MM.1S (cell line): ENCODE results near the gene CDKN2B-AS1.

Source experiments
- DNase-seq: peaks from one replicate; pipeline ENCODE4 v3.0.0-alpha.2; 2015
- H2AFZ ChIP-seq: fragments of 300-600 bp; sonication (generic); 2 replicates; pipeline ENCODE4 v1.6.0; 2016; ENCODE audit warnings: antibody characterized with exemption, low read length
- H3F3A ChIP-seq: fragments of 300-600 bp; sonication (generic); 2 replicates; pipeline ENCODE4 v1.6.1; 2016; ENCODE audit warnings: mild to moderate bottlenecking, antibody characterized with exemption, low read length, moderate library complexity, mixed read lengths; ENCODE audit not compliant: insufficient read depth
- H3K27ac ChIP-seq: fragments of 300-600 bp; sonication (generic); 2 replicates; pipeline ENCODE4 v1.5.1; 2016; ENCODE audit warnings: mild to moderate bottlenecking, low read length
- H3K27me3 ChIP-seq: fragments of 300-600 bp; sonication (generic); replicated peaks from 2 replicates; pipeline ENCODE4 v1.6.0; 2016; ENCODE audit warnings: low read length; ENCODE audit not compliant: insufficient read depth
- H3K36me3 ChIP-seq: fragments of 300-600 bp; sonication (generic); replicated peaks from 2 replicates; pipeline ENCODE4 v1.6.1; 2016; ENCODE audit warnings: mild to moderate bottlenecking, low read length, mixed read lengths; ENCODE audit not compliant: insufficient read depth
- H3K4me1 ChIP-seq: fragments of 300-600 bp; sonication (generic); 2 replicates; pipeline ENCODE4 v1.6.1; 2016; ENCODE audit warnings: low read length, mixed read lengths
- H3K4me2 ChIP-seq: fragments of 300-600 bp; sonication (generic); 2 replicates; pipeline ENCODE4 v1.6.0; 2016; ENCODE audit warnings: low read depth, low read length
- H3K4me3 ChIP-seq: fragments of 300-600 bp; sonication (generic); 2 replicates; pipeline ENCODE4 v1.5.1; 2016; ENCODE audit warnings: low read length, mixed read lengths
- H3K79me2 ChIP-seq: fragments of 300-600 bp; sonication (generic); 2 replicates; pipeline ENCODE4 v1.6.1; 2016; ENCODE audit warnings: mixed run types, low read length, mixed read lengths
- H3K9ac ChIP-seq: fragments of 300-600 bp; sonication (generic); 2 replicates; pipeline ENCODE4 v1.6.1; 2016; ENCODE audit warnings: low read length, mixed read lengths
- H3K9me2 ChIP-seq: fragments of 300-600 bp; sonication (generic); replicated peaks from 2 replicates; pipeline ENCODE4 v1.6.1; 2016; ENCODE audit warnings: mild to moderate bottlenecking, low read length, mixed read lengths; ENCODE audit not compliant: insufficient read depth
- H3K9me3 ChIP-seq: fragments of 300-600 bp; sonication (generic); replicated peaks from 2 replicates; pipeline ENCODE4 v1.6.1; 2016; ENCODE audit warnings: mild to moderate bottlenecking, low read length, mixed read lengths; ENCODE audit not compliant: insufficient read depth
- H4K20me1 ChIP-seq: fragments of 300-600 bp; sonication (generic); 2 replicates; pipeline ENCODE4 v1.6.1; 2016; ENCODE audit warnings: mild to moderate bottlenecking, low read length, moderate library complexity, mixed read lengths; ENCODE audit not compliant: insufficient read depth
- CTCF ChIP-seq: fragments of 300-600 bp; sonication (generic); IDR thresholded peaks from 2 replicates; pipeline ENCODE4 v1.5.1; 2016; ENCODE audit warnings: antibody characterized with exemption, low read length, mixed read lengths
- EZH2 ChIP-seq: fragments of 300-600 bp; sonication (generic); optimal IDR thresholded peaks from 2 replicates; pipeline ENCODE3; 2017; ENCODE audit warnings: low read depth, mild to moderate bottlenecking, antibody characterized with exemption, low read length, mixed read lengths
- EZH2phosphoT487 ChIP-seq: fragments of 300-600 bp; sonication (generic); IDR thresholded peaks from 2 replicates; pipeline ENCODE4 v1.6.1; 2018; ENCODE audit warnings: antibody characterized with exemption, low read length

The CDKN2B-AS1 gene

GRCh38 chr9:22148876-22149637 lies 154.5 kb downstream of the CDKN2B-AS1 start:
- Histone ChIP-seq H3K36me3 (no peaks in the 10 kb centered on the region), H3K4me2 (no peak overlapping the region), H3K4me3 (no peak overlapping the region), H4K20me1 (no peaks in the 10 kb centered on the region), H3K79me2 (no peaks in the 10 kb centered on the region), H3K9me3 (no peaks in the 10 kb centered on the region), H2AFZ (no peak overlapping the region), H3K27me3 (no peaks in the 10 kb centered on the region), H3K9ac (no peak overlapping the region), H3F3A (no peaks in the 10 kb centered on the region), H3K27ac (no peak overlapping the region), H3K4me1 (no peaks in the 10 kb centered on the region), H3K9me2 (no peaks in the 10 kb centered on the region)
- no peak for TF ChIP-seq CTCF
- TF ChIP-seq EZH2phosphoT487, result no peak
- TF ChIP-seq EZH2, result no peak
- no peak for DNase-seq

- Histone ChIP-seq H3K79me2 (no peaks in the 10 kb centered on the region), H3F3A (no peaks in the 10 kb centered on the region), H3K9me3 (no peaks in the 10 kb centered on the region), H2AFZ (no peak overlapping the region), H3K27me3 (no peaks in the 10 kb centered on the region), H4K20me1 (no peaks in the 10 kb centered on the region), H3K27ac (no peak overlapping the region), H3K36me3 (no peaks in the 10 kb centered on the region), H3K4me3 (no peak overlapping the region), H3K9me2 (no peaks in the 10 kb centered on the region), H3K4me2 (no peak overlapping the region), H3K4me1 (no peaks in the 10 kb centered on the region), H3K9ac (no peak overlapping the region)
- no peak for TF ChIP-seq EZH2phosphoT487
- no peak for TF ChIP-seq CTCF
- no peak for TF ChIP-seq EZH2
- no peak for DNase-seq
Observed at GRCh38 chr9:22154064-22154463, 159.5 kb downstream of the CDKN2B-AS1 start.

GRCh38 chr9:22156586-22156985 lies 162.0 kb downstream of the CDKN2B-AS1 start:
- H3K4me1 ChIP-seq, result no peaks in the 10 kb centered on the region
- no peak for TF ChIP-seq EZH2phosphoT487
- TF ChIP-seq EZH2, result no peak
- no peak for TF ChIP-seq CTCF
- no peak for DNase-seq
- no peaks in the 10 kb centered on the region for H3K9me3 ChIP-seq
- no peaks in the 10 kb centered on the region for H4K20me1 ChIP-seq
- no peaks in the 10 kb centered on the region for H3K27me3 ChIP-seq
- H3K4me3 ChIP-seq, result no peak overlapping the region
- H3K36me3 ChIP-seq, result no peaks in the 10 kb centered on the region
- no peak overlapping the region for H3K27ac ChIP-seq
- H3K79me2 ChIP-seq, result no peaks in the 10 kb centered on the region
- H3K9ac ChIP-seq, result no peak overlapping the region
- H2AFZ ChIP-seq, result no peak overlapping the region
- H3F3A ChIP-seq, result no peaks in the 10 kb centered on the region
- H3K4me2 ChIP-seq, result no peak overlapping the region
- H3K9me2 ChIP-seq, result no peaks in the 10 kb centered on the region
